WERI-Rb-1 (cell line): ENCODE measurements around the gene GJA4.

Experiments used
- DNase-seq: peaks from one replicate; pipeline ENCODE4 v3.0.0-alpha.2; 2020
- H3K27ac ChIP-seq: fragments of 250-450 bp; sonication (Bioruptor Pico); 2 replicates; pipeline ENCODE4 v1.5.1; 2020; ENCODE audit warnings: mild to moderate bottlenecking, moderate library complexity
- H3K27me3 ChIP-seq: fragments of 250-450 bp; sonication (Bioruptor Pico); 2 replicates; pipeline ENCODE4 v1.5.1; 2021; ENCODE audit warnings: mild to moderate bottlenecking, low read depth, moderate library complexity; ENCODE audit not compliant: insufficient read depth, severe bottlenecking
- H3K36me3 ChIP-seq: fragments of 250-450 bp; sonication (Bioruptor Pico); 2 replicates; pipeline ENCODE4 v1.5.1; 2020; ENCODE audit warnings: mild to moderate bottlenecking, moderate library complexity
- H3K4me3 ChIP-seq: 2 replicates; pipeline ENCODE4 v1.5.1; 2011; ENCODE audit warnings: low read depth, mild to moderate bottlenecking, control low read depth, low read length
- H3K9me3 ChIP-seq: fragments of 250-450 bp; sonication (Bioruptor Pico); 2 replicates; pipeline ENCODE4 v1.5.1; 2021; ENCODE audit warnings: mild to moderate bottlenecking, moderate library complexity; ENCODE audit not compliant: severe bottlenecking
- CTCF ChIP-seq: IDR thresholded peaks from 2 replicates; pipeline ENCODE4 v1.5.1; 2011; ENCODE audit warnings: low read depth, mild to moderate bottlenecking, control low read depth, inconsistent platforms, low read length

Gene GJA4

GRCh38 chr1:34844252-34844634 lies 51.4 kb downstream of the GJA4 start:
- H3K36me3 ChIP-seq = no peaks in the 10 kb centered on the region
- no peak overlapping the region for H3K4me3 ChIP-seq
- no peak for TF ChIP-seq CTCF
- no peaks in the 10 kb centered on the region for H3K9me3 ChIP-seq
- H3K27me3 ChIP-seq = no peaks in the 10 kb centered on the region
- no peak overlapping the region for H3K27ac ChIP-seq
- DNase-seq = no peak
